Inflammatory macrophage (primary cell): ENCODE data around the gene ZDHHC6.
"Not testable (repeated sequence)": the region's sequence is repeated elsewhere in the genome, so short reads cannot be mapped to it uniquely, and the experiment has no call there.

Experiments used
- DNase-seq, 2 donors: peaks; one replicate each; pipeline ENCODE4 v3.0.0-alpha.2; 2020 to 2022
- total RNA-seq, 18 experiments: gene quantifications; one replicate each; lab custom pipeline; 2026; ENCODE audit warnings: mixed read lengths in 6 of 18, inconsistent platforms in 2 of 18; lab: John Stamatoyannopoulos, UW

ZDHHC6 gene
- total RNA-seq: 36.0 to 66.3 (median 51.6) reads per million in 18 experiments

- peak; percentile 83 to 89 for DNase-seq
These were observed at the start of gene ZDHHC6, which contains the start of gene VTI1A for GRCh38 chr10:112446855-112447619. Gene ZDHHC6, minus strand, starts transcription at chr10:112446914. Its CDS starts 1,478 bp downstream, at chr10:112445436. Gene VTI1A, plus strand, starts transcription at chr10:112447215. Its CDS starts 159 bp downstream, at chr10:112447374.

DNA sequence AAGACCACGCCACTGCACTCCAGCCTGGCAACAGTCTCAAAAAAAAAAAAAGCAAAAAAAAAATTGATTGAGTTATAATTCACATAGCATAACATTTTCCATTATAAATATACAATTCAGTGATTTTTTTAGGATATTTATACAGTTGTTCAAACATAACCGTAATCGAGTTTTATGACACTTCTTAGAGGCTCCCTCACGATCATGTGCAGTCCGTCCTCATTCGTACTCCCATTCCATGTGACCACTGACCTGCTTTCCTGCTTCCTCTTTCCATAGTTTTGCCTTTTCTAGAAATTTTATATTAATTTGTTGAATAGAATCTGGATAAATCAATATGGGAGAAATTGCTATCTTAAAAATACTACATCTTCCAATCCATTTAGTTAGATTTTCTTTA, 46.0 kb upstream of the ZDHHC6 start:
- DNase-seq: no peak

- DNase-seq: no peak
These were observed 44.4 kb upstream of the ZDHHC6 start for GRCh38 chr10:112491144-112491543.

DNA sequence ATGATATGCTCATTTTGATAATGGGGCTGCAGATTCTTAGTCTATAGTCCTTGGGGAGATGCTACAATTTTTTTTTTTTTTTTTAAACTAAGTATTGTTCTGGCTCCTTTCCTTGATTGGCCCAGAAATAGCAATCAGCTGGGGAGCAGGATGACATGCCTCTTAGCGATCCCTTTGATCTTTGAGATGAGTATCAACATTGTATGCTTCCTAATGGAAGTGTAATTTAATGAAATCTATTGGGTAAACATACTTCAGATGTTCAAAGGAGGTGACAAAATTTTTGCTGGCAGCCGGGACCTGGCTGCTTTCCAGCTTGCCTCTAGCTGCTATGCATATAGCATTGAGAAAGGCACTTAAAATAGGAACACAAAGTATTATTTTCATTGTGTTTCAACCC, 43.8 kb upstream of the ZDHHC6 start:
- DNase-seq: no peak

DNA sequence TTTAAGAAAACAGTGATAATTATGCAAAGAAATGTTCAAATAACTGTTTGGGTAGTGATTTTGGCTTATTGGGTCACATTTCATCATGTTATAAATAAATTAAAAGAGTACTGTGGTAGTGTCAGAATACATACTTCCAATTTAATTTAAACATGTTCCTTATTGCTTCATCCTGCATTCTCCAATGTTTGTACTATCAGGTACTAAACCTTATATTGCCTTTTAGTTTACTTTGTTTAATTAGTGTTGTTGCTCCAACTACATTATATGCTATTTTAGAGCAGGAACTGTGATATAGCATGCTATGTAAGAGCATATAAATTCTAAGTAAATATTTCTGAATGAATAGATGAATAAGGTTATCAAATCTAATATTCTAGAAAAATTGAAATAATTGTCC, 41.2 kb upstream of the ZDHHC6 start:
- DNase-seq: no peak

DNA sequence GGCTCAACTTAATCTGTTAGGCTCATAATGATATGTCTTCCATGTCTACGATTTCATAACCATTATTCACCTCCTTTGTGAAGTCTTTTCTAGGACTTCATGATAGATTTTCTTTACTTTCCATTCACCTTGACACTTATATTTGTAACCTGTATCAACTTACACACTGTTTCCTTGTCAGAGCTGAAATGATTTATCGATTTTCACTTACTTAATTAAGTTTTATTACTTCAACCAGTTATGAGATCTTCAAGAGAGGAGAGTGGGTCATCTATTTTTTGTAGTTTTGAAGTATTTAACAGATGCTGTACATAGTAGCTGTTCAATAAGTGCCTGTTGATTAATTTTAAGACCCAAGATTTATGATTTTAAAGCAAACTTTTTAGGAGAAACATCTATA, 37.7 kb upstream of the ZDHHC6 start:
- no peak for DNase-seq

DNA sequence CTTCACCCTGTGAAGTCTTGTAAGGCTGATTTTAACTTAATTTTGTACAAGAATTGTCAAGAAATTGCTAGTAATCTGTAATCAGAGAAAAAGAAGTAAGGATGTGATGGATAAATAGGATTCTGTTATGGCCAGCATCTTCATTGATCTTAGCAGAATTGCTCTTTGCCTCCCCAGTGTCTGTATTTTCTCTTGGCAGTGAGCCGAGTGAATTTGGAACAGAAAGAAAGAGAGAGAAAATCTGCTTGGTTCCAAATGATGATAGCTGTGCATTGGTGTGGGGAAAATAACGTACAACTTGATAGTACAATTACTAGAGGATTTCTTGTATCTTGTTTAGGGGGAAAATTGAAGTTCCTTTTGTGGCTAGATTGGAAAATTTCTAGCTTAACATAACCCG, 34.9 kb upstream of the ZDHHC6 start:
- DNase-seq: no peak

DNA sequence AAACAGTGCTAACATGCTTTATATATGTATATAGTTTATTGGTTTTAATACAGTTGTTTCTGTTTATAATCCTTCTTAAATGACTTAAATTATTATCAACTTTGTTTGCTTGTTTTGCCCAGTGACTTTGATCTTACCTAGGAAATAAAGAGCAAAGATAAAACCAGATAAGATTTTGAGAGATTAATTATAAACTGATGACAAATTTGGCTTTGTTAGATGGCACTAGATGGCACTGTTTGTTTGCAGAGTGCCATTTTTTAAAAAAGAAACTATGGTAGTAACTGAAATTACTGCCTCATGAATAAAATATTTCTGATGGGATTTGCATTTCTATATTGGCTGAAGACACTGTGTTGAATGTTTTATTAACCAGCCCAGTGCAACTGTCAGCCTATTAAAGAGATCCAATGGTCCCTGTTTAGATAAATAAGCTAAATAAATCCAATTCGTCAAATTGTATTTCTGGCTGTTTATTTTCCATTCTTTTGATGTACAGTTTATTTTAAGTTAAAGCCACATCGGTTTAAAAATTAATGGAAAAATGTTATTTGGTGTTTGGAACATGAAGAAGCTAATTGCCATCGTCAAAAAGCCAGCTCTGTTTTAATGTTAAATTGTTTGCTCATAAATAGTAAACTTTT, 29.0 kb upstream of the ZDHHC6 start:
- no peak for DNase-seq

DNA sequence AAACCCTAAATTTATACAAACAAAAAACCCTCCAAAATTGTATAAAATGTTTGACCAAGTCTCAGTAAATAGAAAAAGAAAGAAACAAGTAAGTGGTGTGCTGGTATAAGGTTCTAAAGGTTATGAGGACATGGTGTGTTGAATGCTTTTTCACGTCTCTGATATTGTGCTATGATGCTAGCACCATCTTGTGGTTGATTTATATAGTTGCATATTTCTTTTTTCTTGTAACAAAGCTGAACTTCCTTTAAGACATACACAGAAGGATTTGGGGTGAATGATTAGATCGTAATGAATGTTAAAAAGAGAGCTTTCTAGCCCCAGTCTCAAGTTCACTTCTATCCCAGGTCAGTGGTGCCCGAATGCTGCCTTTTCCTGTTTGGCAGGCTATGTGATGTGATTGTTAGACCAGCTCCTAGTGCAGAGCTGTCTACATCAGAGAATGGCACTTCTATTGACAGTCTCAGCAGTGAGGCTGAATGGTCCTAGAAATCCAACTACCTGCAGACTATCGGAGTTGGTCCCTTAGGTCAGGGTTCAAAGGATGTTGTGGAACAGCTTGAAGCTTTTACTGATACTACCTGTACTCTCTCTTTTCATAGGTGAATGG, 25.3 kb upstream of the ZDHHC6 start:
- DNase-seq: peak; percentile 12 to 32

DNA sequence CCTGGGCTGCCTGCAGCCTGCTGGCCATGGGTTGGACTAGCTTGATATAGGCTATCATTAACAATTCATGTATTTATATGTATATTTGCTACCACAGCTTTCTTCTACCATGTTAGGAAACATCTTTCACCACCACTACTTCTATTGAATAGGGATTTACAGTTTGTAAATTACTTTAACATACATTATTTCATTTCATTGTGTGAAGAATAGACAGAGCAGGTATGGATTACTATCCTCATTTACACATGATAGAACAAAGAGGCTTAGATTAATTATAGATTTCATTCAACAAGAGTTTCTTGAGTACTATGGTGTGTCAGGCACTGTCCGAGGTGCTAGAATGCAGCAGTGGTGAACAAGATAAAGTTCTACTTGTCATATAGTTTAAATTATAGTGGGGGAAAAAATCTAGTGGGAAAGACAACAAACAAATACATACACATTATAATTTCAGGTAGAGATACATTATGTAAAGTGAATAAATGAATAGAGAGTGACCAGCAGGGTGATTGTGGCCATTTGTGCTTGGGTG, 20.9 kb upstream of the ZDHHC6 start:
- DNase-seq: no peak

- no peak for DNase-seq
These were observed 20.1 kb upstream of the ZDHHC6 start for GRCh38 chr10:112466802-112467201.

DNA sequence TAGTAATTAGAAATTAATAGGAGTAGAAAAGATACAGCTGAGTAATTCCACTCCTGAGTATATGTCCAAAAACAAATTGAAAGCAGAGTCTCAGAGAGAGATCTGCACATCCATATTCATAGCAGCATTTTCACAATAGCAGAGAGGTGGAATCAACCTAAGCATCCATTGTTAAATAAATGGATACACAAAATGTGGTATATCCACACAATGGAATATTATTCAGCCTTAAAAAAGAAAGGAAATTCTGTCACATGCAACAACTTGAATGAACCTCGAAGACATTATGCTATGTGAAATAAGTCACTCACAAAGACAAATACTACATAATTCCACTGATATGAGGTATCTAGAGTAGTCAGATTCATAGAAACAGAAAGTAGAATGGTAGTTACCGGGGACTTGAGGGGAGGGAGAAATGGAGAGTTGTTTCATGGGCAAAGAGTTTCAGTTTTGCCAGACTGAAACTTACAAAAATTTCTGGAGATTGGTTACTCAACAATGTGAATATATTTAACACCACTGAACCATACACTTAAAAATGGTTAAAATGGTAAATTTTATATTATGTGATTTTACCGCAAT, 18.7 kb upstream of the ZDHHC6 start:
- DNase-seq: no peak

GRCh38 chr10:112464074-112464473, 17.4 kb upstream of the ZDHHC6 start:
- not testable (repeated sequence) for DNase-seq

DNA sequence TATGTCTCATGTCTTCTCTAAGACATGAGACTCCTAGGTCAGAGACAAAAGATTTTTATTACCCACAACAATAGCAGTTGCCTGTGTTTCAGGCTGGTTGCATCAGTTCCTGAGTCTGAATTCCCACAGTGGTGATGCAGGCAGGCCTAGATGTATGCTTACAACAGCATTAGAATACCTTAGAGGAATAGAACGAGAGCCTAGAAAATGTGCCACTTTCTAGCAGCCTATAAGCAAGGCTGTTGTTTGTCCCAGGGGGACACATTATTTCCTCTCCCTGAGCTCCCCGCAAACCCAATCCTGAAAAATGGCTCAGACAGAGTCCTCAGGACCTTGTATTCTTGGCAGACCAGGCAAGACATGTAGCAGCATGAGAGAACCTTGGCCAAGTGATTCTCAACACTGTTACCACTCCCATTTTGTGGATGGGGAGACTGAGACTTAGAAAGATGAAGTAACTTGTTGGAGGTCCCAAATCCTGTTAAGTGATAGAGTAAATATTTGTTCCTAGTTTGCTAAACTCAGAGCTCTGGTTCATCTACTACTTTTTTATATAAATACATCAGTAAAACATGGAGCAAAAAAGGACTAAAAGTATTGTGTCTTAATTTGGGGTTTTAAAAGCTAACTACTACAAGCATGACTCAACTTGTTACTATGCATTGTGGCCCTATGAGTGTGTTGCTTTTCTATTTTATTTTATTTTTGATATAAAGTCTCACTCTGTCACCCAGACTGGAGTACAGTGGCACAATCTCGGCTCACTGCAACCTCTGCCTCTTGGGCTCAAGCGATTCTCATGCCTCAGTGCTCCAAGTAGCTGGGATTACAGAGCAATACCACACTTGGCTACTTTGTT, 14.5 kb upstream of the ZDHHC6 start:
- peak; percentile 47 to 69 for DNase-seq

DNA sequence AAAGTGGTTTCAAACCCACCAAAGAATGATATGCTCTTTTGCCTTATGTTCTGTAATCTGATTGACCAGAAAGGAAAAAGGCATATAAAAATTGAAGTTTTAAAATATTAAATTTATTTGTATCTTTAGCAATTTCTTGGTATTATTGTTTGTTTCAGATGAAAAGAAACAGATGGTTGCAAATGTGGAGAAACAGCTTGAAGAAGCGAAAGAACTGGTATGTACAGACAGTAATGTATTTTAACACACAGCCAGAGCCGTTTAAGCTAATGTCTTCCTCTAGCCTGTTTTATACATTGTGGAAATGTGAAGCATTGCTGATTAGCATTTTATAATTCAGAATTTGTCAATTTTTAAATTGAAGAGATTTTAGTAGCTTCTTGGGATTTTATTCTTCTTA, 13.7 kb upstream of the ZDHHC6 start:
- DNase-seq: no peak

DNA sequence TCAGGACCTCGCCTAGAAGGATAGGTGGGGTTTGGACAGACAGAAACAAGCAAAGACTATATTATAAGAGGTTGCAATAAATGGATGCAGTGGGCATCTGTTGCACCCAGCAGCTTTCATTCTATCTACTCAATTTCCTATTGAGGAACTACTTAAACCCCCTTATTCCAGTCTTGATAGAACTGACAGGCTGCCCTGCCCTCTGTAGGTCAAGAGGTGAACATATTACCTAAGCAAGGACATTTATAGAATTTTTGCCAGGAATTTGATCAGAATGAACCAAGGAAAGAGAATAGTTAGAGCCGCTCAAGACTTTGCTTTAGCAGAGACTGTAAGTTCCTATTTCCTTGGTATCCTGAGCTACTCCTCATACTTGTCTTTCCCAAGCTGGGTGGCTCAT, 9.8 kb upstream of the ZDHHC6 start:
- DNase-seq: peak in 1 of 2 donors; percentile 11

- no peak for DNase-seq
These were observed 8.4 kb upstream of the ZDHHC6 start for GRCh38 chr10:112454910-112455779.

DNA sequence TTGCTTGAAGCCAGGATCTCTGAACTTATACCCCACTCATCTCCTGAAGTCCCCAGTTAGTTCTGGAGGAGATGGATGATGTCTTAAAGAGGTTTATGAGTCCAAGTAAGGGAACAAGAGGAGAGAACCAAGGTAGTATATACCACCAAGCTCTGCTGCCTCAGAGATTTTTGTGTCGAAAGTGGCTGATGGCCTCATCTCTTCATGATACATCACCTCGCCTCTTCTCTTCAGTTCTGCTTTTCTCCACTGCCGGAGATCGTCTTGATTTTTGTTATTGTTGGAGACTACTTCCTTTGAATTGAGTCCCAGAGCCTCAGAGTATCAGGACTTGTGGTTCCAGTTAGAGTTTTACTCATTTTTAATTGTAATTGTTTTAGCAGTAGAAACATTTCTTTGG, 2.2 kb upstream of the ZDHHC6 start:
- DNase-seq: peak; percentile 78

DNA sequence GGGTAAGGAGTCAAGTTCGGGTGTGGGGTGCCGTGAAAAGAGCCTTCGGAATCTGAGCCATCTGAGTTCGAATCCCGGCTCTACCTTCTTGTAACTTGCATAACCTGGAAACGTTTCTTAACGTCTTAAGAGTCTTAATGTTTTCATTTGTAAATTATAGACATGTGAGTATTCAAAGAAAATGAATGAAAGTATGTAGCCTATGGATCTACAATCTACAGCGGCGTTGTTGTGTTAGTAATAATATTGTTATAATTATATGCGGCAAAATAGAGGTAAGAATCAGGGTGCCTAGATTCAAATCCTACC, 860 bp upstream of the ZDHHC6 start:
- DNase-seq: no peak

GRCh38 chr10:112446055-112446854, 459 bp downstream of the ZDHHC6 start:
- DNase-seq: peak; percentile 22 to 23
